ENCODE results near the gene CYCS.
"Not testable (repeated sequence)": the region's sequence is repeated elsewhere in the genome, so short reads cannot be mapped to it uniquely, and the experiment has no call there.

Gene CYCS

GRCh38 chr7:25121599-25121998 lies 3.5 kb downstream of the CYCS start:
- no peaks in the 10 kb centered on the region for H3K9me3 ChIP-seq (ENCODE audit: control insufficient read depth in 5 of 5, low read length in 5 of 5)
- peaks cover 6 to 21% (median 14%) of the 10 kb centered on the region in 5 donors for H3K4me1 ChIP-seq (ENCODE audit: control insufficient read depth in 5 of 5, insufficient read depth in 5 of 5, low read length in 5 of 5)
- peaks cover 0 to 2% (median 0%) of the 10 kb centered on the region in 5 donors for H3K27me3 ChIP-seq (ENCODE audit: control insufficient read depth in 5 of 5, insufficient read depth in 4 of 5, low read length in 5 of 5)
- H3K9ac ChIP-seq (ENCODE audit: low read length in 5 of 5): no peak overlapping the region
- no peak overlapping the region for H3K4me3 ChIP-seq (ENCODE audit: low read depth in 1 of 5, low read length in 5 of 5)
- no peak overlapping the region for H3K27ac ChIP-seq (ENCODE audit: low read depth, low read length)
- peaks cover 14 to 32% (median 24%) of the 10 kb centered on the region in 5 donors for H3K36me3 ChIP-seq (ENCODE audit: control insufficient read depth in 5 of 5, insufficient read depth in 5 of 5, low read length in 5 of 5)

GRCh38 chr7:25119102-25119501 lies 6.0 kb downstream of the CYCS start:
- no peak overlapping the region for H3K27ac ChIP-seq (ENCODE audit: low read depth, low read length)
- H3K27me3 ChIP-seq (ENCODE audit: control insufficient read depth in 5 of 5, insufficient read depth in 4 of 5, low read length in 5 of 5): no peaks in the 10 kb centered on the region
- peaks cover 2 to 11% (median 5%) of the 10 kb centered on the region in 5 donors for H3K4me1 ChIP-seq (ENCODE audit: control insufficient read depth in 5 of 5, insufficient read depth in 5 of 5, low read length in 5 of 5)
- no peak overlapping the region for H3K9ac ChIP-seq (ENCODE audit: low read length in 5 of 5)
- H3K4me3 ChIP-seq (ENCODE audit: low read depth in 1 of 5, low read length in 5 of 5): no peak overlapping the region
- H3K36me3 ChIP-seq (ENCODE audit: control insufficient read depth in 5 of 5, insufficient read depth in 5 of 5, low read length in 5 of 5): peaks cover 14 to 32% (median 24%) of the 10 kb centered on the region in 5 donors
- no peaks in the 10 kb centered on the region for H3K9me3 ChIP-seq (ENCODE audit: control insufficient read depth in 5 of 5, low read length in 5 of 5)

GRCh38 chr7:25118048-25118753 lies 6.9 kb downstream of the CYCS start:
- Histone ChIP-seq H3K4me3 (ENCODE audit: low read depth in 1 of 5, low read length in 5 of 5) (no peak overlapping the region), H3K9ac (ENCODE audit: low read length in 5 of 5) (no peak overlapping the region), H3K27ac (ENCODE audit: low read depth, low read length) (no peak overlapping the region), H3K4me1 (ENCODE audit: control insufficient read depth in 5 of 5, insufficient read depth in 5 of 5, low read length in 5 of 5) (peaks cover 0 to 6% (median 0%) of the 10 kb centered on the region in 5 donors), H3K36me3 (ENCODE audit: control insufficient read depth in 5 of 5, insufficient read depth in 5 of 5, low read length in 5 of 5) (peaks cover 14 to 32% (median 24%) of the 10 kb centered on the region in 5 donors), H3K27me3 (ENCODE audit: control insufficient read depth in 5 of 5, insufficient read depth in 4 of 5, low read length in 5 of 5) (no peaks in the 10 kb centered on the region), H3K9me3 (ENCODE audit: control insufficient read depth in 5 of 5, low read length in 5 of 5) (no peaks in the 10 kb centered on the region)

GRCh38 chr7:25117226-25118047 lies 7.6 kb downstream of the CYCS start:
- H3K4me1 ChIP-seq (ENCODE audit: control insufficient read depth in 5 of 5, insufficient read depth in 5 of 5, low read length in 5 of 5): peaks cover 0 to 6% (median 0%) of the 10 kb centered on the region in 5 donors
- no peak overlapping the region for H3K9ac ChIP-seq (ENCODE audit: low read length in 5 of 5)
- H3K4me3 ChIP-seq (ENCODE audit: low read depth in 1 of 5, low read length in 5 of 5): no peak overlapping the region
- H3K27ac ChIP-seq (ENCODE audit: low read depth, low read length): no peak overlapping the region
- peaks cover 10 to 29% (median 22%) of the 10 kb centered on the region in 5 donors for H3K36me3 ChIP-seq (ENCODE audit: control insufficient read depth in 5 of 5, insufficient read depth in 5 of 5, low read length in 5 of 5)
- no peaks in the 10 kb centered on the region for H3K9me3 ChIP-seq (ENCODE audit: control insufficient read depth in 5 of 5, low read length in 5 of 5)
- no peaks in the 10 kb centered on the region for H3K27me3 ChIP-seq (ENCODE audit: control insufficient read depth in 5 of 5, insufficient read depth in 4 of 5, low read length in 5 of 5)

- Histone ChIP-seq H3K27me3 (ENCODE audit: control insufficient read depth in 5 of 5, insufficient read depth in 4 of 5, low read length in 5 of 5) (no peaks in the 10 kb centered on the region), H3K27ac (ENCODE audit: low read depth, low read length) (no peak overlapping the region), H3K4me1 (ENCODE audit: control insufficient read depth in 5 of 5, insufficient read depth in 5 of 5, low read length in 5 of 5) (peaks cover 0 to 6% (median 0%) of the 10 kb centered on the region in 5 donors), H3K9ac (ENCODE audit: low read length in 5 of 5) (no peak overlapping the region), H3K4me3 (ENCODE audit: low read depth in 1 of 5, low read length in 5 of 5) (no peak overlapping the region), H3K9me3 (ENCODE audit: control insufficient read depth in 5 of 5, low read length in 5 of 5) (no peaks in the 10 kb centered on the region), H3K36me3 (ENCODE audit: control insufficient read depth in 5 of 5, insufficient read depth in 5 of 5, low read length in 5 of 5) (peaks cover 3 to 21% (median 14%) of the 10 kb centered on the region in 5 donors)
Observed at GRCh38 chr7:25116621-25117020, 8.4 kb downstream of the CYCS start.

GRCh38 chr7:25110514-25110913 lies 14.5 kb downstream of the CYCS start:
- not testable (repeated sequence) for H3K36me3 ChIP-seq (ENCODE audit: control insufficient read depth in 5 of 5, insufficient read depth in 5 of 5, low read length in 5 of 5); H3K4me3 ChIP-seq (ENCODE audit: low read depth in 1 of 5, low read length in 5 of 5); H3K27ac ChIP-seq (ENCODE audit: low read depth, low read length); H3K9me3 ChIP-seq (ENCODE audit: control insufficient read depth in 5 of 5, low read length in 5 of 5); H3K9ac ChIP-seq (ENCODE audit: low read length in 5 of 5); H3K27me3 ChIP-seq (ENCODE audit: control insufficient read depth in 5 of 5, insufficient read depth in 4 of 5, low read length in 5 of 5); H3K4me1 ChIP-seq (ENCODE audit: control insufficient read depth in 5 of 5, insufficient read depth in 5 of 5, low read length in 5 of 5)

- no peaks in the 10 kb centered on the region for H3K36me3 ChIP-seq (ENCODE audit: control insufficient read depth in 5 of 5, insufficient read depth in 5 of 5, low read length in 5 of 5)
- H3K9ac ChIP-seq (ENCODE audit: low read length in 5 of 5): no peak overlapping the region
- no peak overlapping the region for H3K27ac ChIP-seq (ENCODE audit: low read depth, low read length)
- no peaks in the 10 kb centered on the region for H3K27me3 ChIP-seq (ENCODE audit: control insufficient read depth in 5 of 5, insufficient read depth in 4 of 5, low read length in 5 of 5)
- no peak overlapping the region for H3K4me3 ChIP-seq (ENCODE audit: low read depth in 1 of 5, low read length in 5 of 5)
- peaks cover 0 to 4% (median 0%) of the 10 kb centered on the region in 5 donors for H3K4me1 ChIP-seq (ENCODE audit: control insufficient read depth in 5 of 5, insufficient read depth in 5 of 5, low read length in 5 of 5)
- no peaks in the 10 kb centered on the region for H3K9me3 ChIP-seq (ENCODE audit: control insufficient read depth in 5 of 5, low read length in 5 of 5)
Observed at GRCh38 chr7:25109276-25109675, 15.8 kb downstream of the CYCS start.

- Histone ChIP-seq H3K27me3 (ENCODE audit: control insufficient read depth in 5 of 5, insufficient read depth in 4 of 5, low read length in 5 of 5) (no peaks in the 10 kb centered on the region), H3K36me3 (ENCODE audit: control insufficient read depth in 5 of 5, insufficient read depth in 5 of 5, low read length in 5 of 5) (no peaks in the 10 kb centered on the region), H3K9me3 (ENCODE audit: control insufficient read depth in 5 of 5, low read length in 5 of 5) (no peaks in the 10 kb centered on the region), H3K4me1 (ENCODE audit: control insufficient read depth in 5 of 5, insufficient read depth in 5 of 5, low read length in 5 of 5) (peaks cover 0 to 4% (median 1%) of the 10 kb centered on the region in 5 donors), H3K9ac (ENCODE audit: low read length in 5 of 5) (no peak overlapping the region), H3K4me3 (ENCODE audit: low read depth in 1 of 5, low read length in 5 of 5) (no peak overlapping the region), H3K27ac (ENCODE audit: low read depth, low read length) (no peak overlapping the region)
Observed at GRCh38 chr7:25105911-25106310, 19.1 kb downstream of the CYCS start.

- Histone ChIP-seq H3K9me3 (ENCODE audit: control insufficient read depth in 5 of 5, low read length in 5 of 5) (no peaks in the 10 kb centered on the region), H3K27ac (ENCODE audit: low read depth, low read length) (no peak overlapping the region), H3K4me3 (ENCODE audit: low read depth in 1 of 5, low read length in 5 of 5) (no peak overlapping the region), H3K27me3 (ENCODE audit: control insufficient read depth in 5 of 5, insufficient read depth in 4 of 5, low read length in 5 of 5) (no peaks in the 10 kb centered on the region), H3K9ac (ENCODE audit: low read length in 5 of 5) (no peak overlapping the region), H3K4me1 (ENCODE audit: control insufficient read depth in 5 of 5, insufficient read depth in 5 of 5, low read length in 5 of 5) (peaks cover 0 to 1% (median 0%) of the 10 kb centered on the region in 5 donors), H3K36me3 (ENCODE audit: control insufficient read depth in 5 of 5, insufficient read depth in 5 of 5, low read length in 5 of 5) (no peaks in the 10 kb centered on the region)
Observed at GRCh38 chr7:25103773-25104172, 21.3 kb downstream of the CYCS start.

- Histone ChIP-seq H3K9ac (ENCODE audit: low read length in 5 of 5) (no peak overlapping the region), H3K27ac (ENCODE audit: low read depth, low read length) (no peak overlapping the region), H3K9me3 (ENCODE audit: control insufficient read depth in 5 of 5, low read length in 5 of 5) (no peaks in the 10 kb centered on the region)
Observed at GRCh38 chr7:25101817-25102216, 23.2 kb downstream of the CYCS start.

More at GRCh38 chr7:25101817-25102216, 23.2 kb downstream of the CYCS start:
- Histone ChIP-seq H3K27me3 (ENCODE audit: control insufficient read depth in 5 of 5, insufficient read depth in 4 of 5, low read length in 5 of 5) (no peaks in the 10 kb centered on the region), H3K4me1 (ENCODE audit: control insufficient read depth in 5 of 5, insufficient read depth in 5 of 5, low read length in 5 of 5) (peaks cover 0 to 4% (median 0%) of the 10 kb centered on the region in 5 donors), H3K36me3 (ENCODE audit: control insufficient read depth in 5 of 5, insufficient read depth in 5 of 5, low read length in 5 of 5) (no peaks in the 10 kb centered on the region), H3K4me3 (ENCODE audit: low read depth in 1 of 5, low read length in 5 of 5) (no peak overlapping the region)

Data from subcutaneous abdominal adipose tissue (tissue), 5 donors.